HL-60/S4 treated with retinoic acid at 250 ng/mL for 4 days and 3 days (cell line): ENCODE measurements around the gene FAF1.
"Not testable (repeated sequence)": the region's sequence is repeated elsewhere in the genome, so short reads cannot be mapped to it uniquely, and the experiment has no call there.

Experiments
- in situ Hi-C: fragments of 300-500 bp; cut with MboI; formaldehyde crosslinking; loops from 2 replicates; pipeline ENCODE4 v1.7.0; 2022; ENCODE audit warnings: low sequenced_read_pairs

FAF1 gene

GRCh38 chr1:50787266-50787665, 172.8 kb downstream of the FAF1 start:
- in situ Hi-C loops, result no loop called here

GRCh38 chr1:50783286-50783685, 176.8 kb downstream of the FAF1 start:
- in situ Hi-C loops, result no loop called here

GRCh38 chr1:50780797-50781196, 179.3 kb downstream of the FAF1 start:
- in situ Hi-C loops, result no loop called here

GRCh38 chr1:50779801-50780200, 180.3 kb downstream of the FAF1 start:
- in situ Hi-C loops, result no loop called here

- in situ Hi-C loops, result no loop called here
Measured at GRCh38 chr1:50775740-50776139, 184.3 kb downstream of the FAF1 start.

- in situ Hi-C loops, result no loop called here
Measured at GRCh38 chr1:50774759-50775351, 185.2 kb downstream of the FAF1 start.

GRCh38 chr1:50766688-50767087, 193.4 kb downstream of the FAF1 start:
- in situ Hi-C loops, result no loop called here

- in situ Hi-C loops, result not testable (repeated sequence)
Measured at GRCh38 chr1:50756543-50756942, 203.5 kb downstream of the FAF1 start.

GRCh38 chr1:50754764-50755163, 205.3 kb downstream of the FAF1 start:
- in situ Hi-C loops, result not testable (repeated sequence)

- in situ Hi-C loops, result no loop called here
Measured at GRCh38 chr1:50750021-50750619, 209.9 kb downstream of the FAF1 start.

- in situ Hi-C loops, result no loop called here
Measured at GRCh38 chr1:50747394-50747793, 212.7 kb downstream of the FAF1 start.

- in situ Hi-C loops, result no loop called here
Measured at GRCh38 chr1:50742523-50742922, 217.5 kb downstream of the FAF1 start.

GRCh38 chr1:50739125-50739524, 220.9 kb downstream of the FAF1 start:
- in situ Hi-C loops, result no loop called here

GRCh38 chr1:50735443-50735842, 224.6 kb downstream of the FAF1 start:
- in situ Hi-C loops, result no loop called here

GRCh38 chr1:50727578-50727977, 232.5 kb downstream of the FAF1 start:
- in situ Hi-C loops, result not testable (repeated sequence)

GRCh38 chr1:50724626-50725286, 235.3 kb downstream of the FAF1 start:
- in situ Hi-C loops, result loop anchor here (25.0 kb wide), 1 partner anchor 362 kb away; no protein-coding TSS in a partner anchor

- in situ Hi-C loops, result loop anchor here (25.0 kb wide), 1 partner anchor 358 kb away; no protein-coding TSS in a partner anchor
Measured at GRCh38 chr1:50720457-50721053, 239.5 kb downstream of the FAF1 start.

- in situ Hi-C loops, result loop anchor here (25.0 kb wide), 1 partner anchor 357 kb away; no protein-coding TSS in a partner anchor
Measured at GRCh38 chr1:50719126-50719525, 240.9 kb downstream of the FAF1 start.

GRCh38 chr1:50717327-50717726, 242.7 kb downstream of the FAF1 start:
- in situ Hi-C loops, result loop anchor here (25.0 kb wide), 1 partner anchor 355 kb away; no protein-coding TSS in a partner anchor

GRCh38 chr1:50716455-50716854, 243.6 kb downstream of the FAF1 start:
- in situ Hi-C loops, result loop anchor here (25.0 kb wide), 1 partner anchor 354 kb away; no protein-coding TSS in a partner anchor

- in situ Hi-C loops, result loop anchor here (25.0 kb wide), 1 partner anchor 348 kb away; no protein-coding TSS in a partner anchor
Measured at GRCh38 chr1:50710099-50710498, 250.0 kb downstream of the FAF1 start.
